C4-2B (cell line): ENCODE results near the gene TRIM71.

Experiments
- H3K27ac ChIP-seq: fragments of 450-650 bp; 2 replicates; pipeline ENCODE4 v1.5.1; 2017
- ZFX ChIP-seq: fragments of 450-650 bp; IDR thresholded peaks from 2 replicates; pipeline ENCODE4 v1.6.1; 2017
- TF ChIP-seq, protein P1 (sequence below): fragments of 450-650 bp; conservative IDR thresholded peaks from 2 replicates; pipeline ENCODE4 v1.5.1; 2017; ENCODE audit warnings: mild to moderate bottlenecking

The TRIM71 gene

DNA sequence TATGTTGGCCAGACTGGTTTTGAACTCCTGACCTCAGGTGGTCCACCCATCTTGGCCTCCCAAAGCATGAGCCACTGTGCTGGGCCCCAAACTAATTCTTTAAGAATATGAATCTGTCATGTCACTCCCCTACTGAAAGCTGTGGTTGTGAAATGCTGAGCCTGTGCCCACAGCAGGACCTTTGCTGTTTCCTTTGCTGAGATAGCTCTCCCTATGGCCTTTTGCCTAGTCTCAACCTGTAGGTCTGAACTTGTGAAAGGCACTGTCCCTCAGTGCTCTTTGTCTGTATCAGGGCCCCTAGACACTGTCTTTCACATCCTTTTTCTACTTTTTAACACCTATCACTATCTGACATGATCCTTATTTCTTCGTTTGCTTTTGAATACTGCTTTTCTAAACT lies 70.9 kb downstream of the TRIM71 start:
- H3K27ac ChIP-seq, result no peak overlapping the region
- no peak for TF ChIP-seq ZFX
- TF ChIP-seq, protein P1, sequence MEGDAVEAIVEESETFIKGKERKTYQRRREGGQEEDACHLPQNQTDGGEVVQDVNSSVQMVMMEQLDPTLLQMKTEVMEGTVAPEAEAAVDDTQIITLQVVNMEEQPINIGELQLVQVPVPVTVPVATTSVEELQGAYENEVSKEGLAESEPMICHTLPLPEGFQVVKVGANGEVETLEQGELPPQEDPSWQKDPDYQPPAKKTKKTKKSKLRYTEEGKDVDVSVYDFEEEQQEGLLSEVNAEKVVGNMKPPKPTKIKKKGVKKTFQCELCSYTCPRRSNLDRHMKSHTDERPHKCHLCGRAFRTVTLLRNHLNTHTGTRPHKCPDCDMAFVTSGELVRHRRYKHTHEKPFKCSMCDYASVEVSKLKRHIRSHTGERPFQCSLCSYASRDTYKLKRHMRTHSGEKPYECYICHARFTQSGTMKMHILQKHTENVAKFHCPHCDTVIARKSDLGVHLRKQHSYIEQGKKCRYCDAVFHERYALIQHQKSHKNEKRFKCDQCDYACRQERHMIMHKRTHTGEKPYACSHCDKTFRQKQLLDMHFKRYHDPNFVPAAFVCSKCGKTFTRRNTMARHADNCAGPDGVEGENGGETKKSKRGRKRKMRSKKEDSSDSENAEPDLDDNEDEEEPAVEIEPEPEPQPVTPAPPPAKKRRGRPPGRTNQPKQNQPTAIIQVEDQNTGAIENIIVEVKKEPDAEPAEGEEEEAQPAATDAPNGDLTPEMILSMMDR, result no peak

DNA sequence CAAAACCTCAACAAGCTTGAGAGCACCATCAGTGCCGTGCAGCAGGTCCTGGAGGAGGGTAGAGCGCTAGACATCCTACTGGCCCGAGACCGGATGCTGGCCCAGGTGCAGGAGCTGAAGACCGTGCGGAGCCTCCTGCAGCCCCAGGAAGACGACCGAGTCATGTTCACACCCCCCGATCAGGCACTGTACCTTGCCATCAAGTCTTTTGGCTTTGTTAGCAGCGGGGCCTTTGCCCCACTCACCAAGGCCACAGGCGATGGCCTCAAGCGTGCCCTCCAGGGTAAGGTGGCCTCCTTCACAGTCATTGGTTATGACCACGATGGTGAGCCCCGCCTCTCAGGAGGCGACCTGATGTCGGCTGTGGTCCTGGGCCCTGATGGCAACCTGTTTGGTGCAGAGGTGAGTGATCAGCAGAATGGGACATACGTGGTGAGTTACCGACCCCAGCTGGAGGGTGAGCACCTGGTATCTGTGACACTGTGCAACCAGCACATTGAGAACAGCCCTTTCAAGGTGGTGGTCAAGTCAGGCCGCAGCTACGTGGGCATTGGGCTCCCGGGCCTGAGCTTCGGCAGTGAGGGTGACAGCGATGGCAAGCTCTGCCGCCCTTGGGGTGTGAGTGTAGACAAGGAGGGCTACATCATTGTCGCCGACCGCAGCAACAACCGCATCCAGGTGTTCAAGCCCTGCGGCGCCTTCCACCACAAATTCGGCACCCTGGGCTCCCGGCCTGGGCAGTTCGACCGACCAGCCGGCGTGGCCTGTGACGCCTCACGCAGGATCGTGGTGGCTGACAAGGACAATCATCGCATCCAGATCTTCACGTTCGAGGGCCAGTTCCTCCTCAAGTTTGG lies 72.9 kb downstream of the TRIM71 start:
- H3K27ac ChIP-seq, result no peak overlapping the region
- no peak for TF ChIP-seq ZFX
- TF ChIP-seq, protein P1, result no peak

DNA sequence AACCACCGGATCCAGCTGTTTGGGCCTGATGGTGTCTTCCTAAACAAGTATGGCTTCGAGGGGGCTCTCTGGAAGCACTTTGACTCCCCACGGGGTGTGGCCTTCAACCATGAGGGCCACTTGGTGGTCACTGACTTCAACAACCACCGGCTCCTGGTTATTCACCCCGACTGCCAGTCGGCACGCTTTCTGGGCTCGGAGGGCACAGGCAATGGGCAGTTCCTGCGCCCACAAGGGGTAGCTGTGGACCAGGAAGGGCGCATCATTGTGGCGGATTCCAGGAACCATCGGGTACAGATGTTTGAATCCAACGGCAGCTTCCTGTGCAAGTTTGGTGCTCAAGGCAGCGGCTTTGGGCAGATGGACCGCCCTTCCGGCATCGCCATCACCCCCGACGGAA lies 73.6 kb downstream of the TRIM71 start:
- H3K27ac ChIP-seq, result no peak overlapping the region
- TF ChIP-seq ZFX, result no peak
- TF ChIP-seq, protein P1, result no peak

DNA sequence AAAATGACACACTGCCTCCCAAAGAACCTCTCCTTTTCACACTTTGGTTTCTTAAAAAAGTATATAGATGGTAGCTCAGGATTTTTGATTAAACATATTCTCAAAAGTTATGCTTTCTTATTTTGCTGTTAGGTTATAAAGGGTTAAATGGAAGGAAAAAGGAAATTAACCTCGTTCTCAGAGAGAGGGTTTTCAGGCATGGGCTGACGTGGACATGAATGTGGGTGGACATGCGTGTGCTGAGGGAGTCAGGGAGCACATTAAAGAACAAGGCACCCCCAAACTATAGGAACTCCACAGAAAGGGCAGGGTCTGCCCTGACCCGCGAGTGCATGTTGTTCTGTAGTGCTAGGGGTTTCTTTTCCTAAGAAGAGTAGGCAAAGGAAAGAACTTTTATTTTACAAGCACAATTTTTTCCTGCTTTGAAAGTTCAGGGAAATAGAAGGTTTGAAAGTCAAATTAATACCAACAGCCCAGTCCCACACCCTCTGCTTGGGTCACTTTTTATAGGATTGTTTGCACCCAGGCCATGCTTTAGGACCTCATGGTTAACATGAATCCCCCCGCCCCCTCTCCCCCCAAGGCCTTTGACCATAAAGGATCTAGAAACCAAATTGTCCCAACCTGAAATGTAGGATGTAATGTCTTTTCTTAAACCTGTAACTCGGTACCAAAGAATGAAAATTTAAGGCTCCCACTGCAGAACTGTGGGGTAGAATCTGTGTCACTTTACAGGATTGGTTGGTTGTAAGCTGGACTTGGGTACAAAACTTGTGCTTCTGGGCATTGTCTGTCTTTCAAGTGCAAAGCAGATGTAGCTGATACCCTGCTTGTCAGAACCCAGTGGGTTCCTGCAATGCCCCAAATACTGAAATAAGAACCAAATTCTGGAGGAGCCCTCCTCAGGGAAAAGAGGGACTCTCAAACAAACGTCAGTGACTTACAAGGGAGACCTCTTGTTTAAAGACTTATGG lies 75.1 kb downstream of the TRIM71 start:
- TF ChIP-seq ZFX, result no peak
- no peak overlapping the region for H3K27ac ChIP-seq

DNA sequence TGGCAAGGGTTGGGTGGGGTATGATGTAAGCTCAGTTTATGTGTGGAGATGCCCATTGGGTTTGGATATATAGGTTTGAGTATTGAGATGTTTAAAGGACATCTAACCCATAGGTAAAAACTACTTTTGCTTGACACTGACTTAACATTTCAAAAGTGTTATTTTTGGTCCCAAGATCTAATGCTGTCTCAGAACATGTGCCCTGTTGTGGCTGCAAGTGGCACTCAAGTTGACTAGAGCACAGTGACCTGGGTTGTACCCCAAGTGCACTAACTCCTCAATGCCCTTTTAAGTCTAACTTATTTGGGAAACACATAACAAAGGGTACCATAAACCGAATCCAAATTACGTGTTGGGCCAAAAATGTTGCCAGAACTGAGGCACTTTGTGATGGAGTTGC lies 77.2 kb downstream of the TRIM71 start:
- TF ChIP-seq ZFX, result no peak
- TF ChIP-seq, protein P1, result no peak
- no peak overlapping the region for H3K27ac ChIP-seq

DNA sequence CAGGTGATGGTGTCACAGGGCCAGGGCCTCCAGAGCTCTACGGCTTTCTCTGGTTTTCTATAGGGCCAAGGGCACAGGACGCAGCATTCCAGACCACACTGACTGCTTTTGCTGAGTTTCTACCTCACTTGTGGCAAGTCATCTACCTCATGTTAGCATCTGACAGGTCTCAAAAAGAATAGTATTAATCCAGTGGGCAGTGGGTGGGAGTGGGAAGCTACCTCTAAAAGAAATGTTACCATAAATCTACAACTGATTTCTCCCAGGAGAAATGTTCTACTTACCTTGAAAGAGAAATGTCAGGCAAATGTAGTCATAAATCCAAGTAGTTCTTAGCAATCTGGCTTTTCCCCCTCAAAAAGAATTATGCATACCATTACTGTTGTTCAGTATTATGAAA lies 77.9 kb downstream of the TRIM71 start:
- H3K27ac ChIP-seq, result no peak overlapping the region
- TF ChIP-seq ZFX, result no peak
- TF ChIP-seq, protein P1, result no peak

DNA sequence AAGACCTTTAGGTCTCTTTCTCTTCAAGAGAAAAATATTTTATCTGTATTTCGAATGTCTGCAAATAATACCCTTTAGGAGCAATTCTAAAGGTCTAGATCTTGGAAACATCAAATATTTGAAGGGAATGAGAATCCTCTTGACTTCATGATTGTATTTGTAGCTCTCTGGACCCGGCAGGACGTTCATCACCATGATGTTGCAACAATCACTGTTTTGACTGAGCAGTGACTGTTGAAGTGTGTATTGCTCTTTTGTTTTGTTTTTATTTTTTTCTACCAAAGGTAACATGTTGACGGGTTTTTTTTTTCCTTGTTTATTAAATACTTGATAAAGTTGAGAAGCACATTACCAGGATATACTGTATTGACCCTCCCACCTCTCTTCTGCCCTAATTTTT lies 78.3 kb downstream of the TRIM71 start:
- no peak for TF ChIP-seq ZFX
- TF ChIP-seq, protein P1, result no peak
- H3K27ac ChIP-seq, result no peak overlapping the region
